Measurements from ENCODE around the gene RTN4RL1.

The RTN4RL1 gene

DNA sequence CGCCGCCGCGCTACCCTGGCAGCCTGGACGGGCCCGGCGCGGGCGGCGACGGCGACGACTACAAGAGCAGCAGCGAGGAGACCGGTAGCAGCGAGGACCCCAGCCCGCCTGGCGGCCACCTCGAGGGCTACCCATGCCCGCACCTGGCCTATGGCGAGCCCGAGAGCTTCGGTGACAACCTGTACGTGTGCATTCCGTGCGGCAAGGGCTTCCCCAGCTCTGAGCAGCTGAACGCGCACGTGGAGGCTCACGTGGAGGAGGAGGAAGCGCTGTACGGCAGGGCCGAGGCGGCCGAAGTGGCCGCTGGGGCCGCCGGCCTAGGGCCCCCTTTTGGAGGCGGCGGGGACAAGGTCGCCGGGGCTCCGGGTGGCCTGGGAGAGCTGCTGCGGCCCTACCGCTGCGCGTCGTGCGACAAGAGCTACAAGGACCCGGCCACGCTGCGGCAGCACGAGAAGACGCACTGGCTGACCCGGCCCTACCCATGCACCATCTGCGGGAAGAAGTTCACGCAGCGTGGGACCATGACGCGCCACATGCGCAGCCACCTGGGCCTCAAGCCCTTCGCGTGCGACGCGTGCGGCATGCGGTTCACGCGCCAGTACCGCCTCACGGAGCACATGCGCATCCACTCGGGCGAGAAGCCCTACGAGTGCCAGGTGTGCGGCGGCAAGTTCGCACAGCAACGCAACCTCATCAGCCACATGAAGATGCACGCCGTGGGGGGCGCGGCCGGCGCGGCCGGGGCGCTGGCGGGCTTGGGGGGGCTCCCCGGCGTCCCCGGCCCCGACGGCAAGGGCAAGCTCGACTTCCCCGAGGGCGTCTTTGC is 32.8 kb upstream of the RTN4RL1 start:
- TF ChIP-seq, protein P1, sequence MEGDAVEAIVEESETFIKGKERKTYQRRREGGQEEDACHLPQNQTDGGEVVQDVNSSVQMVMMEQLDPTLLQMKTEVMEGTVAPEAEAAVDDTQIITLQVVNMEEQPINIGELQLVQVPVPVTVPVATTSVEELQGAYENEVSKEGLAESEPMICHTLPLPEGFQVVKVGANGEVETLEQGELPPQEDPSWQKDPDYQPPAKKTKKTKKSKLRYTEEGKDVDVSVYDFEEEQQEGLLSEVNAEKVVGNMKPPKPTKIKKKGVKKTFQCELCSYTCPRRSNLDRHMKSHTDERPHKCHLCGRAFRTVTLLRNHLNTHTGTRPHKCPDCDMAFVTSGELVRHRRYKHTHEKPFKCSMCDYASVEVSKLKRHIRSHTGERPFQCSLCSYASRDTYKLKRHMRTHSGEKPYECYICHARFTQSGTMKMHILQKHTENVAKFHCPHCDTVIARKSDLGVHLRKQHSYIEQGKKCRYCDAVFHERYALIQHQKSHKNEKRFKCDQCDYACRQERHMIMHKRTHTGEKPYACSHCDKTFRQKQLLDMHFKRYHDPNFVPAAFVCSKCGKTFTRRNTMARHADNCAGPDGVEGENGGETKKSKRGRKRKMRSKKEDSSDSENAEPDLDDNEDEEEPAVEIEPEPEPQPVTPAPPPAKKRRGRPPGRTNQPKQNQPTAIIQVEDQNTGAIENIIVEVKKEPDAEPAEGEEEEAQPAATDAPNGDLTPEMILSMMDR (IDR thresholded peaks at IDR 0.05) = no peak

DNA sequence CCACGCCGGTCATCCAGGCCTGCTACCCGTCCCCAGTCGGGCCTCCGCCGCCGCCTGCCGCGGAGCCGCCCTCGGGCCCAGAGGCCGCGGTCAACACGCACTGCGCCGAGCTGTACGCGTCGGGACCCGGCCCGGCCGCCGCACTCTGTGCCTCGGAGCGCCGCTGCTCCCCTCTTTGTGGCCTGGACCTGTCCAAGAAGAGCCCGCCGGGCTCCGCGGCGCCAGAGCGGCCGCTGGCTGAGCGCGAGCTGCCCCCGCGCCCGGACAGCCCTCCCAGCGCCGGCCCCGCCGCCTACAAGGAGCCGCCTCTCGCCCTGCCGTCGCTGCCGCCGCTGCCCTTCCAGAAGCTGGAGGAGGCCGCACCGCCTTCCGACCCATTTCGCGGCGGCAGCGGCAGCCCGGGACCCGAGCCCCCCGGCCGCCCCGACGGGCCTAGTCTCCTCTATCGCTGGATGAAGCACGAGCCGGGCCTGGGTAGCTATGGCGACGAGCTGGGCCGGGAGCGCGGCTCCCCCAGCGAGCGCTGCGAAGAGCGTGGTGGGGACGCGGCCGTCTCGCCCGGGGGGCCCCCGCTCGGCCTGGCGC is 32.1 kb upstream of the RTN4RL1 start:
- TF ChIP-seq, protein P1 (IDR thresholded peaks at IDR 0.05) = no peak

DNA sequence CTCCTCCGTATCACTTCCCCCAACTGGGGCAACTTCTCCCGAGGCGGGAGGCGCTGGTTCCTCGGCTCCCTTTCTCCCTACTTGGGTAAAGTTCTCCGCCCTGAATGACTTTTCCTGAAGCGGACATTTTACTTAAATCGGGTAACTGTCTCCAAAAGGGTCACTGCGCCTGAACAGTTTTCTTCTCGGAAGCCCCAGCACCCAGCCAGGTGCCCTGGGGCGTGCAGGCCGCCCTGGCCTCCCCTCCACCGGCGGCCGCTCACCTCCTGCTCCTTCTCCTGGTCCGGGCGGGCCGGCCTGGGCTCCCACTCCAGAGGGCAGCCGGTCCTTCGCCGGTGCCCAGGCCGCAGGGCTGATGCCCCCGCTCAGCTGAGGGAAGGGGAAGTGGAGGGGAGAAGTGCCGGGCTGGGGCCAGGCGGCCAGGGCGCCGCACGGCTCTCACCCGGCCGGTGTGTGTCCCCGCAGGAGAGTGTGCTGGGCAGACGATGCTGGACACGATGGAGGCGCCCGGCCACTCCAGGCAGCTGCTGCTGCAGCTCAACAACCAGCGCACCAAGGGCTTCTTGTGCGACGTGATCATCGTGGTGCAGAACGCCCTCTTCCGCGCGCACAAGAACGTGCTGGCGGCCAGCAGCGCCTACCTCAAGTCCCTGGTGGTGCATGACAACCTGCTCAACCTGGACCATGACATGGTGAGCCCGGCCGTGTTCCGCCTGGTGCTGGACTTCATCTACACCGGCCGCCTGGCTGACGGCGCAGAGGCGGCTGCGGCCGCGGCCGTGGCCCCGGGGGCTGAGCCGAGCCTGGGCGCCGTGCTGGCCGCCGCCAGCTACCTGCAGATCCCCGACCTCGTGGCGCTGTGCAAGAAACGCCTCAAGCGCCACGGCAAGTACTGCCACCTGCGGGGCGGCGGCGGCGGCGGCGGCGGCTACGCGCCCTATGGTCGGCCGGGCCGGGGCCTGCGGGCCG is 31.4 kb upstream of the RTN4RL1 start:
- TF ChIP-seq, protein P1 (IDR thresholded peaks at IDR 0.05) = no peak

DNA sequence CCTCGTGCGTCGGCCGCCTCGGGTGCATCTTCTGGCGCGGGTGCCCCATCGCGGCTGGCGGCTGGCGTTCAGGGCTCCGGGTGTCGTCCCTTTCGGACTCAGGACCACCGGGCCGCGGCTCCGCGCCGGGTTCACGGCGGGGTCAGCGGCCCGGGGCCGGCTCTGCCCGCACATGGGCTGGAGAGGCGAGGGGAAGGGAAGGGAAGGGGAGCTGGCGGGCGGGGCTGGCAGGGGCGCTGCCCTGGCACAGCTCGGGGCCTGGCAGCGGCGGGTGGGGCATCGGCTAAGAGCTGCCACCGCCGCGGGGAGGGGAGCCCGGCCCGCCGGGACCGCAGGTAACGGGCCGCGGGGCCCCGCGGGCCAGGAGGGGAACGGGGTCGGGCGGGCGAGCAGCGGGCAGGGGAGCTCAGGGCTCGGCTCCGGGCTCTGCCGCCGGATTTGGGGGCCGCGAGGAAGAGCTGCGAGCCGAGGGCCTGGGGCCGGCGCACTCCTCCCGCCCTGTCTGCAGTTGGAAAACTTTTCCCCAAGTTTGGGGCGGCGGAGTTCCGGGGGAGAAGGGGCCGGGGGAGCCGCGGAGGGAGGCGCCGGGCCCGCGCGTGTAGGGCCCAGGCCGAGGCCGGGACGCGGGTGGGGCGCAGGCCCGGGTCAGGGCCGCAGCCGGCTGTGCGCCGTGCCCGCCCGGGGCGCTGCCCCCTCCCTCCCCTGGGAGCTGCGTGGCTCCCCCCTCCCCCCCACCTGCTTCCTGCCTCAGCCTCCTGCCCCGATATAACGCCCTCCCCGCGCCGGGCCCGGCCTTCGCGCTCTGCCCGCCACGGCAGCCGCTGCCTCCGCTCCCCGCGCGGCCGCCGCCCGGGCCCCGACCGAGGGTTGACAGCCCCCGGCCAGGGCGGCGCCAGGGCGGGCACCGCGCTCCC is 30.4 kb upstream of the RTN4RL1 start:
- TF ChIP-seq, protein P1 (IDR thresholded peaks at IDR 0.05) = no peak

DNA sequence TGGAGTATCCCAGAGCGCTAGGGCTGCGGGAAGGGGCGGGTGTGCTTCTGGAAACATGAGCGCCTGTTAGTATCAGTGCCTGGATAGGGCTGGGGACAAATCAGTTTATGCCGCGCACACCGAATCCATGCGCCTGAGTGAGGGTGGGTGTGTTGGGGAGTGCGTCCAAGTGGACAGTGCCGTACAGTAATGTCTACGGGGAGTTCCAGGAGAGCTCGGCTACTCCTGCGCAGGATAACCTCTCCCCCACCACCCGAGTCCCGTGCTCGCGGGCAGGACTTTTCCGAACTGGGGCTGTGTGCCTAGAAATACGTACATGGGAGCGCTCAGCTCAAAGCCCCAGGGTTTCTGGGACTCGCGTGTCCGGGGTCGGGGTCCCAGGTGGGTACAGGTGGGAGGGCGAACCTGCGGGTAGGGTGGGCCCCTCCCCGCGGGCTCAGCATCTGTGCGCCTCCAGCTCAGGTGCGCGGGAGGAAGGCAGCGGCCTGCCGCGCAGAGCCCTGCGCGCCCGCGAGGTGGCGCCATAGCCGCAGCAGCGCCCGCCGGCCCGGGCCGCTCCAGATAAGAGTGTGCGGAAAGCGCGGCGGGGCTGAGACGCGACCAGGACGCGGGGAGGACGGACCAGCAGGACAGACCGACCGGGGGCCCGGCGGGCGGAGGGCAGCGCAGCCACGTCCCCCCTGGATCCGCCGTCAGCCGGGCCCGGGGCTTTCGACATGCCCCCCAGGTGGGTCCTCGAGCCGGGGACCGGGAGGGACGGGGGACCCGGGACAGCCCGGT is 29.6 kb upstream of the RTN4RL1 start, which contains the start of gene HIC1:
Gene HIC1, plus strand, starts transcription at position 592 of the 780 bp plus-strand sequence. CDS start 1,588 bp downstream, outside the sequence.
- TF ChIP-seq, protein P1 (IDR thresholded peaks at IDR 0.05) = peak; percentile 87

DNA sequence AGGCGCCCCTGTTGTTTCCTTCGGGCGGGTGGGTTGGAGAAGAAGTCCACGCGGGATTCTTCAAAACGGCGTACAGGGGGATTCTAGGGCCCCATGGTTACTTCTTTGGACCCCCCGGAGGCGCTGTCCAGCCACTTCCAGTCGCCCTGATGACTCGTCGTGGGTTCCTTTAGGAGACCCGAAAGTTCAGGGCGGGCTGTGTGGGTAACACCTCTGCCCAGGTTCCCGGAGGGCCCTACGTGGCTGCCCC is 29.1 kb upstream of the RTN4RL1 start:
- TF ChIP-seq, protein P1 (IDR thresholded peaks at IDR 0.05) = no peak
